ENCODE results near the gene AIF1L. TPM values are rescaled to one million over a fixed set of nuclear protein-coding genes. Genes with fewer than 3 reads are reported as not detected.

Gene AIF1L
- total RNA-seq, 1 experiment from 2014 or later, result 5.6 TPM

DNA sequence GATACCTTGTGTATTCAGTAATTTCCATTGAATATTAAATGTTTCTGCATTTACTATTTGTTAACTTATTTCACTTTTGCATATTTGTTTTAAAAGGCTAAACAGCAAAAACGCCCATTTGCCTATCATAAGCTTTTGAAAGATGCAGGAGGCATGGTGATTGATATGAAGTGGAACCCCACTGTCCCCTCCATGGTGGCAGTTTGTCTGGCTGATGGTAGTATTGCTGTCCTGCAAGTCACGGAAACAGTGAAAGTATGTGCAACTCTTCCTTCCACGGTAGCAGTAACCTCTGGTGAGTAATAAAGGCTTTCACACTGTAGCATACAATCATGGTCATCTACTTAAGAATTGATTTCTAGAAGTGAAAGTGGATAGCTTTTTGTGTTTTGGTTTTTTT is 32.9 kb downstream of the AIF1L start:
- H3K36me3 ChIP-seq (ENCODE audit: insufficient read depth, low read length, poor library complexity, severe bottlenecking), result peaks cover 64% of the 10 kb centered on the region
- no peak overlapping the region for H3K4me3 ChIP-seq (ENCODE audit: low read depth, low read length, poor library complexity, severe bottlenecking)
- no peak for DNase-seq (ENCODE audit: low spot score)
- TF ChIP-seq, protein P1, sequence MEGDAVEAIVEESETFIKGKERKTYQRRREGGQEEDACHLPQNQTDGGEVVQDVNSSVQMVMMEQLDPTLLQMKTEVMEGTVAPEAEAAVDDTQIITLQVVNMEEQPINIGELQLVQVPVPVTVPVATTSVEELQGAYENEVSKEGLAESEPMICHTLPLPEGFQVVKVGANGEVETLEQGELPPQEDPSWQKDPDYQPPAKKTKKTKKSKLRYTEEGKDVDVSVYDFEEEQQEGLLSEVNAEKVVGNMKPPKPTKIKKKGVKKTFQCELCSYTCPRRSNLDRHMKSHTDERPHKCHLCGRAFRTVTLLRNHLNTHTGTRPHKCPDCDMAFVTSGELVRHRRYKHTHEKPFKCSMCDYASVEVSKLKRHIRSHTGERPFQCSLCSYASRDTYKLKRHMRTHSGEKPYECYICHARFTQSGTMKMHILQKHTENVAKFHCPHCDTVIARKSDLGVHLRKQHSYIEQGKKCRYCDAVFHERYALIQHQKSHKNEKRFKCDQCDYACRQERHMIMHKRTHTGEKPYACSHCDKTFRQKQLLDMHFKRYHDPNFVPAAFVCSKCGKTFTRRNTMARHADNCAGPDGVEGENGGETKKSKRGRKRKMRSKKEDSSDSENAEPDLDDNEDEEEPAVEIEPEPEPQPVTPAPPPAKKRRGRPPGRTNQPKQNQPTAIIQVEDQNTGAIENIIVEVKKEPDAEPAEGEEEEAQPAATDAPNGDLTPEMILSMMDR (conservative IDR thresholded peaks at IDR 0.05; ENCODE audit: low read depth, low read length), result no peak
- TF ChIP-seq EZH2 (IDR thresholded peaks at IDR 0.05; ENCODE audit: borderline replicate concordance, low read depth, low read length, poor library complexity, severe bottlenecking), result no peak
- no TSS peak for BruUV-seq (replicated peaks)
- H3K27me3 ChIP-seq (replicated peaks; ENCODE audit: insufficient read depth, low read depth, low read length, poor library complexity), result no peaks in the 10 kb centered on the region
- ChIA-PET CTCF (no interaction called here), POLR2A (ENCODE audit: low non-redundant PET) (no interaction called here)
- H3K9me3 ChIP-seq (ENCODE audit: low read depth, low read length, poor library complexity, severe bottlenecking), result no peaks in the 10 kb centered on the region
- intact Hi-C loops (cut with micrococcal nuclease; ENCODE audit: unreplicated experiment), result no loop called here
- peaks cover 5% of the 10 kb centered on the region for H3K4me1 ChIP-seq (ENCODE audit: insufficient read depth, low read length, poor library complexity, severe bottlenecking)
- no peak overlapping the region for H3K27ac ChIP-seq (ENCODE audit: low read depth, low read length, poor library complexity, severe bottlenecking)

DNA sequence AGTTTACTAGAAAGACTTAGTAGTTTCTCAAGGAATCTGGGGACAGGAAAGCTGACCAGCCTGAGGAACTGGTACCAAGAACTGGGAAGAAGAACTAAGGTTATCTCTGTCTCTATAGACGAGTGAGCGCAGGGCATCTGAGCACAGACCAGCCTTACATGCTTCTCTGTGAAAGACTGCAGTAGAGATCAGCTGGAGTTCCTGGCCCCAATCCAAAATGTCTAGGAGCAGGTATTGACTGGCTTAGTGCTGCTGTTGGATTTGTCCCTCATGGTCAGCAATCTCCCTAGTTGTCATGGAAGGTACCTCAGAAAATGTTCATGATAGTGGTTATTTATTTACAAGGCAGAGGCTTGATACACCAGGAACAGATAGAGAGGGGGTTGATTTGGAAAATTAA is 42.3 kb downstream of the AIF1L start:
- Histone ChIP-seq H3K36me3 (ENCODE audit: insufficient read depth, low read length, poor library complexity, severe bottlenecking) (peaks cover 88% of the 10 kb centered on the region), H3K4me1 (ENCODE audit: insufficient read depth, low read length, poor library complexity, severe bottlenecking) (no peaks in the 10 kb centered on the region), H3K4me3 (ENCODE audit: low read depth, low read length, poor library complexity, severe bottlenecking) (no peak overlapping the region), H3K27ac (ENCODE audit: low read depth, low read length, poor library complexity, severe bottlenecking) (no peak overlapping the region), H3K9me3 (ENCODE audit: low read depth, low read length, poor library complexity, severe bottlenecking) (no peaks in the 10 kb centered on the region), H3K27me3 (replicated peaks; ENCODE audit: insufficient read depth, low read depth, low read length, poor library complexity) (no peaks in the 10 kb centered on the region)
- TF ChIP-seq, protein P1 (conservative IDR thresholded peaks at IDR 0.05; ENCODE audit: low read depth, low read length), result no peak
- TF ChIP-seq EZH2 (IDR thresholded peaks at IDR 0.05; ENCODE audit: borderline replicate concordance, low read depth, low read length, poor library complexity, severe bottlenecking), result no peak
- intact Hi-C loops (cut with micrococcal nuclease; ENCODE audit: unreplicated experiment), result no loop called here
- ChIA-PET CTCF (interaction anchor here (0.7 kb wide), 1 partner anchor 32 kb away, joined by 16 read pairs; no protein-coding TSS in a partner anchor), POLR2A (ENCODE audit: low non-redundant PET) (no interaction called here)
- DNase-seq (ENCODE audit: low spot score), result no peak
- no TSS peak for BruUV-seq (replicated peaks)

DNA sequence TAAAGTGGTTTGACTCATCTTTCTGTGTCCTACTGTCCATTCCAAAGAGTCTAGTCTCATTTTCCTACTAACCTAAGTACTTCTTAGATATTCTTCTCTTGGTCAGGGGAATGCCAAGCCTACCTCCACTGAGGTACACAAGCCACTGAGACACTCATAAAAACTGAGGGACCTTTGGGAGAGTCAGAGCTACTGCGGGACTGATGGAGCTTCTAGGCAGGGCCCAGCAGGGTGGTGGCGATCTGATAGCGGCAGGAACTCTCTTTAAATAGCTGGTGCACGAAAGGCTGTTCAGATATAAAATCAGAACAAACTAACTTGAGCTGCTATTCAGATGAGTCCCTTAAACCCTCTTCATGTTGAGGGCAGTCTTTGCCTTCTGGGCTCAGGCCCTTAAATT is 43.8 kb downstream of the AIF1L start:
- ChIA-PET POLR2A (ENCODE audit: low non-redundant PET) (no interaction called here), CTCF (no interaction called here)
- DNase-seq (ENCODE audit: low spot score), result no peak
- Histone ChIP-seq H3K4me1 (ENCODE audit: insufficient read depth, low read length, poor library complexity, severe bottlenecking) (no peaks in the 10 kb centered on the region), H3K27ac (ENCODE audit: low read depth, low read length, poor library complexity, severe bottlenecking) (no peak overlapping the region), H3K27me3 (replicated peaks; ENCODE audit: insufficient read depth, low read depth, low read length, poor library complexity) (no peaks in the 10 kb centered on the region), H3K36me3 (ENCODE audit: insufficient read depth, low read length, poor library complexity, severe bottlenecking) (peaks cover 88% of the 10 kb centered on the region), H3K4me3 (ENCODE audit: low read depth, low read length, poor library complexity, severe bottlenecking) (no peak overlapping the region), H3K9me3 (ENCODE audit: low read depth, low read length, poor library complexity, severe bottlenecking) (no peaks in the 10 kb centered on the region)
- BruUV-seq (replicated peaks), result no TSS peak
- TF ChIP-seq EZH2 (IDR thresholded peaks at IDR 0.05; ENCODE audit: borderline replicate concordance, low read depth, low read length, poor library complexity, severe bottlenecking), result no peak
- TF ChIP-seq, protein P1 (conservative IDR thresholded peaks at IDR 0.05; ENCODE audit: low read depth, low read length), result no peak
- intact Hi-C loops (cut with micrococcal nuclease; ENCODE audit: unreplicated experiment), result no loop called here

Measured in A673 (cell line).